GM12878 (cell line): ENCODE measurements around the gene SLFN13. TPM values are rescaled to one million over a fixed set of nuclear protein-coding genes. Genes with fewer than 3 reads are reported as not detected.

Experiments used
- MTA3 ChIP-seq: IDR thresholded peaks from 2 replicates; pipeline ENCODE4 v1.6.1; 2012; ENCODE audit warnings: low read length, inconsistent platforms, borderline replicate concordance
- SMAD5 ChIP-seq: IDR thresholded peaks from 2 replicates; pipeline ENCODE4 v1.6.1; 2016; ENCODE audit warnings: antibody characterized with exemption, low read depth
- TCF3 ChIP-seq: IDR thresholded peaks from 2 replicates; pipeline ENCODE4 v1.6.1; 2012; ENCODE audit warnings: low read depth, mild to moderate bottlenecking, low read length, borderline replicate concordance; ENCODE audit not compliant: insufficient read depth
- polyA plus RNA-seq, 11 experiments: library from polyadenylated mRNA; depleted of rRNA in 4 of 11; unstranded in 6 of 11; stranded (reverse) in 5 of 11; fragments of >200 nt; fragmentation: Nextera tagmentation in 4 of 11; fragmentation: Illumina TruSeq in 1 of 11; extraction: Ambion mirVana in 4 of 11; extraction: Trizol in 1 of 11; gene quantifications; 1 replicate in 1 of 11; 2 replicates in 10 of 11; pipeline versions ENCODE4 v1.2.1 to v1.2.3, GENCODE V29; 2011 to 2016; ENCODE audit warnings: inconsistent platforms in 2 of 11, missing spikeins in 2 of 11, low read depth in 1 of 11
- small RNA-seq: library from RNA; depleted of rRNA; stranded (forward); fragments of <200 nt; gene quantifications from one replicate; pipeline ENCODE3, GENCODE V24; 2014
- total RNA-seq, 4 experiments: library from RNA; depleted of rRNA in 3 of 4; stranded (reverse); fragments of >200 nt in 3 of 4; fragmentation: Illumina TruSeq in 1 of 4; extraction: Trizol in 1 of 4; gene quantifications; 2 replicates each; pipeline versions ENCODE4 v1.2.1 to v1.2.3, GENCODE V29; 2013 to 2021
- TF ChIP-seq, protein P1 (sequence below): fragments of 450-650 bp; formaldehyde crosslinking; IDR thresholded peaks from 2 replicates; pipeline ENCODE4 v1.4.0; 2022; ENCODE audit warnings: mild to moderate bottlenecking, moderate library complexity
- TF ChIP-seq, protein P2 (sequence below): fragments of 450-650 bp; IDR thresholded peaks from 2 replicates; pipeline ENCODE4 v1.6.1; 2017; ENCODE audit warnings: mild to moderate bottlenecking, low read depth, inconsistent platforms; ENCODE audit not compliant: poor library complexity, severe bottlenecking

The SLFN13 gene
- total and polyA plus RNA-seq, 10 of the 15 experiments (the other 5 are each of a cell fraction or from before 2014, with no cell fraction given): 12.4 to 82.4 (median 61.9) TPM

DNA sequence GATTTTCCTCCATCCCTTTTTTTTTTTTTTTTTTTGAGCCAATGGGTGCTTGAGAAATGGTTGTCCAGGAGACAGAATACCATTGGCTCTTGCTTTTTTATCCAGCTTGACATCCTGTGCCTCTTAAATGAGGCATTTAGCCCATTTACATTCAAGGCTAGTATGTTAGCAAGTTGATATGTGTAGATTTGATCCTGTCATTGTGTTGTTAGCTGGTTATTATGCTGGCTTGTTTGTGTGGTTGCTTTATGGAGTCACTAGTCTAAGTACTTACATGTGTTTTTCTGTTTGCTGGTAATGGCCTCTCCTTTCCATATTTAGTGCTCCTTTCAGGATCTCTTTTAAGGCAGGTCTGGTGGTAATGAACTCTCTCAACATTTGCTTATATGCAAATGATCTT lies 61.1 kb downstream of the SLFN13 start (continued):
- TF ChIP-seq MTA3 (no peak), TCF3 (no peak), SMAD5 (no peak)
- TF ChIP-seq, protein P1, sequence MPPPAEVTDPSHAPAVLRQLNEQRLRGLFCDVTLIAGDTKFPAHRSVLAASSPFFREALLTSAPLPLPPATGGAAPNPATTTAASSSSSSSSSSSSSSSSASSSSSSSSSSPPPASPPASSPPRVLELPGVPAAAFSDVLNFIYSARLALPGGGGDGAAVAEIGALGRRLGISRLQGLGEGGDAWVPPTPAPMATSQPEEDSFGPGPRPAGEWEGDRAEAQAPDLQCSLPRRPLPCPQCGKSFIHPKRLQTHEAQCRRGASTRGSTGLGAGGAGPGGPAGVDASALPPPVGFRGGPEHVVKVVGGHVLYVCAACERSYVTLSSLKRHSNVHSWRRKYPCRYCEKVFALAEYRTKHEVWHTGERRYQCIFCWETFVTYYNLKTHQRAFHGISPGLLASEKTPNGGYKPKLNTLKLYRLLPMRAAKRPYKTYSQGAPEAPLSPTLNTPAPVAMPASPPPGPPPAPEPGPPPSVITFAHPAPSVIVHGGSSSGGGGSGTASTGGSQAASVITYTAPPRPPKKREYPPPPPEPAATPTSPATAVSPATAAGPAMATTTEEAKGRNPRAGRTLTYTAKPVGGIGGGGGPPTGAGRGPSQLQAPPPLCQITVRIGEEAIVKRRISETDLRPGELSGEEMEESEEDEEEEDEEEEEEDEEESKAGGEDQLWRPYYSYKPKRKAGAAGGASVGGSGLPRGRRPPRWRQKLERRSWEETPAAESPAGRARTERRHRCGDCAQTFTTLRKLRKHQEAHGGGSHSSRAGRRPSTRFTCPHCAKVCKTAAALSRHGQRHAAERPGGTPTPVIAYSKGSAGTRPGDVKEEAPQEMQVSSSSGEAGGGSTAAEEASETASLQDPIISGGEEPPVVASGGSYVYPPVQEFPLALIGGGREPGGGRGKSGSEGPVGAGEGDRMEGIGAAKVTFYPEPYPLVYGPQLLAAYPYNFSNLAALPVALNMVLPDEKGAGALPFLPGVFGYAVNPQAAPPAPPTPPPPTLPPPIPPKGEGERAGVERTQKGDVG (CRISPR knock-in tag): no peak
- TF ChIP-seq, protein P2, sequence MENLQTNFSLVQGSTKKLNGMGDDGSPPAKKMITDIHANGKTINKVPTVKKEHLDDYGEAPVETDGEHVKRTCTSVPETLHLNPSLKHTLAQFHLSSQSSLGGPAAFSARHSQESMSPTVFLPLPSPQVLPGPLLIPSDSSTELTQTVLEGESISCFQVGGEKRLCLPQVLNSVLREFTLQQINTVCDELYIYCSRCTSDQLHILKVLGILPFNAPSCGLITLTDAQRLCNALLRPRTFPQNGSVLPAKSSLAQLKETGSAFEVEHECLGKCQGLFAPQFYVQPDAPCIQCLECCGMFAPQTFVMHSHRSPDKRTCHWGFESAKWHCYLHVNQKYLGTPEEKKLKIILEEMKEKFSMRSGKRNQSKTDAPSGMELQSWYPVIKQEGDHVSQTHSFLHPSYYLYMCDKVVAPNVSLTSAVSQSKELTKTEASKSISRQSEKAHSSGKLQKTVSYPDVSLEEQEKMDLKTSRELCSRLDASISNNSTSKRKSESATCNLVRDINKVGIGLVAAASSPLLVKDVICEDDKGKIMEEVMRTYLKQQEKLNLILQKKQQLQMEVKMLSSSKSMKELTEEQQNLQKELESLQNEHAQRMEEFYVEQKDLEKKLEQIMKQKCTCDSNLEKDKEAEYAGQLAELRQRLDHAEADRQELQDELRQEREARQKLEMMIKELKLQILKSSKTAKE: no peak

Small RNA genes lying within 50 kb of the gene (small RNA-seq; reads per million reads assigned to genes)
- gene AC060766.5: not detected

Other genes with a start within 250 kb of the SLFN13 start
- 1.2 and 1.5 TPM in 2 replicates for gene SLFN5, start 205.7 kb downstream of the SLFN13 start, total RNA-seq (2014; rRNA removed)
- 1.1 and 1.3 TPM in 2 replicates for gene SLFN5, start 205.7 kb downstream of the SLFN13 start, total RNA-seq (2014; rRNA removed; fragmentation: Illumina TruSeq; extraction: Trizol)
- 2.1 and 2.2 TPM in 2 replicates for gene SLFN5, start 205.7 kb downstream of the SLFN13 start, total RNA-seq (2021)
- gene SLFN5, start 205.7 kb downstream of the SLFN13 start, polyA plus RNA-seq (2011; rRNA removed): 1.7 and 2.2 TPM in 2 replicates
- 1.3 and 1.6 TPM in 2 replicates for gene SLFN5, start 205.7 kb downstream of the SLFN13 start, polyA plus RNA-seq (2014; fragmentation: Illumina TruSeq; extraction: Trizol)
- under 1 TPM; 0.19 to 0.58 TPM for gene SLFN5, start 205.7 kb downstream of the SLFN13 start, polyA plus RNA-seq (2014; fragmentation: Nextera tagmentation; extraction: Ambion mirVana)
- 0.96 and 1.1 TPM in 2 replicates for gene SLFN5, start 205.7 kb downstream of the SLFN13 start, polyA plus RNA-seq (2014; rRNA removed)
- 1 to 10 TPM; 1.4 to 1.8 TPM for gene SLFN5, start 205.7 kb downstream of the SLFN13 start, polyA plus RNA-seq (2016; fragmentation: Nextera tagmentation; extraction: Ambion mirVana)
- 28.4 and 37.5 TPM in 2 replicates for gene SLFN11, start 75.1 kb downstream of the SLFN13 start, total RNA-seq (2014; rRNA removed)
- 38.9 and 39.7 TPM in 2 replicates for gene SLFN11, start 75.1 kb downstream of the SLFN13 start, total RNA-seq (2014; rRNA removed; fragmentation: Illumina TruSeq; extraction: Trizol)
- 30.9 and 33.7 TPM in 2 replicates for gene SLFN11, start 75.1 kb downstream of the SLFN13 start, total RNA-seq (2021)
- gene SLFN11, start 75.1 kb downstream of the SLFN13 start, polyA plus RNA-seq (2011; rRNA removed): 2.1 and 2.5 TPM in 2 replicates
- 34.3 and 43.8 TPM in 2 replicates for gene SLFN11, start 75.1 kb downstream of the SLFN13 start, polyA plus RNA-seq (2014; fragmentation: Illumina TruSeq; extraction: Trizol)
- gene SLFN11, start 75.1 kb downstream of the SLFN13 start, polyA plus RNA-seq (2014; fragmentation: Nextera tagmentation; extraction: Ambion mirVana): 1 to 10 TPM; 7.9 to 8.0 TPM
- gene SLFN11, start 75.1 kb downstream of the SLFN13 start, polyA plus RNA-seq (2014; rRNA removed): 26.5 and 30.5 TPM in 2 replicates
- gene SLFN11, start 75.1 kb downstream of the SLFN13 start, polyA plus RNA-seq (2016; fragmentation: Nextera tagmentation; extraction: Ambion mirVana): 10 to 100 TPM; 30.6 to 33.8 TPM
- gene SLFN12, start 16.3 kb downstream of the SLFN13 start, total RNA-seq (2014; rRNA removed): 15.0 and 16.9 TPM in 2 replicates
- 16.4 and 18.2 TPM in 2 replicates for gene SLFN12, start 16.3 kb downstream of the SLFN13 start, total RNA-seq (2014; rRNA removed; fragmentation: Illumina TruSeq; extraction: Trizol)
- 11.6 and 12.8 TPM in 2 replicates for gene SLFN12, start 16.3 kb downstream of the SLFN13 start, total RNA-seq (2021)
- 12.7 and 18.2 TPM in 2 replicates for gene SLFN12, start 16.3 kb downstream of the SLFN13 start, polyA plus RNA-seq (2011; rRNA removed)
- 18.5 and 24.8 TPM in 2 replicates for gene SLFN12, start 16.3 kb downstream of the SLFN13 start, polyA plus RNA-seq (2014; fragmentation: Illumina TruSeq; extraction: Trizol)
- 10 to 100 TPM; 11.2 to 14.8 TPM for gene SLFN12, start 16.3 kb downstream of the SLFN13 start, polyA plus RNA-seq (2014; fragmentation: Nextera tagmentation; extraction: Ambion mirVana)
- 7.9 and 14.2 TPM in 2 replicates for gene SLFN12, start 16.3 kb downstream of the SLFN13 start, polyA plus RNA-seq (2014; rRNA removed)
- gene SLFN12, start 16.3 kb downstream of the SLFN13 start, polyA plus RNA-seq (2016; fragmentation: Nextera tagmentation; extraction: Ambion mirVana): 10 to 100 TPM in 1 of 2 experiments, 1 to 10 TPM in 1; 8.7 to 10.2 TPM
- 12.0 and 15.6 TPM in 2 replicates for gene SLFN12L, start 88.9 kb upstream of the SLFN13 start, total RNA-seq (2014; rRNA removed)
- gene SLFN12L, start 88.9 kb upstream of the SLFN13 start, total RNA-seq (2014; rRNA removed; fragmentation: Illumina TruSeq; extraction: Trizol): 15.2 and 16.6 TPM in 2 replicates
- gene SLFN12L, start 88.9 kb upstream of the SLFN13 start, total RNA-seq (2021): 10.4 and 11.9 TPM in 2 replicates
- 21.3 and 28.3 TPM in 2 replicates for gene SLFN12L, start 88.9 kb upstream of the SLFN13 start, polyA plus RNA-seq (2011; rRNA removed)
- gene SLFN12L, start 88.9 kb upstream of the SLFN13 start, polyA plus RNA-seq (2014; fragmentation: Illumina TruSeq; extraction: Trizol): 8.3 and 8.8 TPM in 2 replicates
- 1 to 10 TPM; 1.0 to 2.5 TPM for gene SLFN12L, start 88.9 kb upstream of the SLFN13 start, polyA plus RNA-seq (2014; fragmentation: Nextera tagmentation; extraction: Ambion mirVana)
- gene SLFN12L, start 88.9 kb upstream of the SLFN13 start, polyA plus RNA-seq (2014; rRNA removed): 9.2 and 11.8 TPM in 2 replicates
- 1 to 10 TPM; 4.8 to 4.9 TPM for gene SLFN12L, start 88.9 kb upstream of the SLFN13 start, polyA plus RNA-seq (2016; fragmentation: Nextera tagmentation; extraction: Ambion mirVana)
- gene SLFN14, start 112.1 kb upstream of the SLFN13 start, total RNA-seq (2014; rRNA removed): 0.06 TPM in 1 of 2 replicates, not detected in the other
- gene SLFN14, start 112.1 kb upstream of the SLFN13 start, total RNA-seq (2014; rRNA removed; fragmentation: Illumina TruSeq; extraction: Trizol): not detected in 2 replicates
- not detected in 2 replicates for gene SLFN14, start 112.1 kb upstream of the SLFN13 start, total RNA-seq (2021)
- gene SLFN14, start 112.1 kb upstream of the SLFN13 start, polyA plus RNA-seq (2011; rRNA removed): not detected in 2 replicates
- gene SLFN14, start 112.1 kb upstream of the SLFN13 start, polyA plus RNA-seq (2014; fragmentation: Illumina TruSeq; extraction: Trizol): 0.05 TPM in 1 of 2 replicates, not detected in the other
- gene SLFN14, start 112.1 kb upstream of the SLFN13 start, polyA plus RNA-seq (2014; fragmentation: Nextera tagmentation; extraction: Ambion mirVana): under 1 TPM; 0.06 to 0.11 TPM
- not detected in 2 replicates for gene SLFN14, start 112.1 kb upstream of the SLFN13 start, polyA plus RNA-seq (2014; rRNA removed)
- gene SLFN14, start 112.1 kb upstream of the SLFN13 start, polyA plus RNA-seq (2016; fragmentation: Nextera tagmentation; extraction: Ambion mirVana): not detected
- gene PEX12, start 129.8 kb upstream of the SLFN13 start, total RNA-seq (2014; rRNA removed): 4.5 and 6.8 TPM in 2 replicates
- gene PEX12, start 129.8 kb upstream of the SLFN13 start, total RNA-seq (2014; rRNA removed; fragmentation: Illumina TruSeq; extraction: Trizol): 4.4 and 4.5 TPM in 2 replicates
- 4.7 and 4.9 TPM in 2 replicates for gene PEX12, start 129.8 kb upstream of the SLFN13 start, total RNA-seq (2021)
- gene PEX12, start 129.8 kb upstream of the SLFN13 start, polyA plus RNA-seq (2011; rRNA removed): 14.0 and 15.8 TPM in 2 replicates
- gene PEX12, start 129.8 kb upstream of the SLFN13 start, polyA plus RNA-seq (2014; fragmentation: Illumina TruSeq; extraction: Trizol): 5.4 and 5.9 TPM in 2 replicates
- gene PEX12, start 129.8 kb upstream of the SLFN13 start, polyA plus RNA-seq (2014; fragmentation: Nextera tagmentation; extraction: Ambion mirVana): 1 to 10 TPM; 2.9 TPM
- 3.5 TPM in 2 replicates for gene PEX12, start 129.8 kb upstream of the SLFN13 start, polyA plus RNA-seq (2014; rRNA removed)
- gene PEX12, start 129.8 kb upstream of the SLFN13 start, polyA plus RNA-seq (2016; fragmentation: Nextera tagmentation; extraction: Ambion mirVana): 1 to 10 TPM; 5.0 TPM
- 53.1 and 55.7 TPM in 2 replicates for gene AP2B1, start 138.6 kb upstream of the SLFN13 start, total RNA-seq (2014; rRNA removed)
- gene AP2B1, start 138.6 kb upstream of the SLFN13 start, total RNA-seq (2014; rRNA removed; fragmentation: Illumina TruSeq; extraction: Trizol): 44.5 and 45.0 TPM in 2 replicates
- gene AP2B1, start 138.6 kb upstream of the SLFN13 start, total RNA-seq (2021): 112 and 115 TPM in 2 replicates
- 97.9 and 103 TPM in 2 replicates for gene AP2B1, start 138.6 kb upstream of the SLFN13 start, polyA plus RNA-seq (2011; rRNA removed)
- 83.0 and 98.2 TPM in 2 replicates for gene AP2B1, start 138.6 kb upstream of the SLFN13 start, polyA plus RNA-seq (2014; fragmentation: Illumina TruSeq; extraction: Trizol)
- 10 to 100 TPM; 18.6 to 24.3 TPM for gene AP2B1, start 138.6 kb upstream of the SLFN13 start, polyA plus RNA-seq (2014; fragmentation: Nextera tagmentation; extraction: Ambion mirVana)
- 46.4 and 53.0 TPM in 2 replicates for gene AP2B1, start 138.6 kb upstream of the SLFN13 start, polyA plus RNA-seq (2014; rRNA removed)
- 10 to 100 TPM; 54.7 to 57.5 TPM for gene AP2B1, start 138.6 kb upstream of the SLFN13 start, polyA plus RNA-seq (2016; fragmentation: Nextera tagmentation; extraction: Ambion mirVana)